Ovary (tissue), 3 donors: Measurements from ENCODE around the gene OR51D1.

Experiments used
- CTCF ChIP-seq, 3 donors: fragments of 450-650 bp in 2 of 3; fragments of 200-600 bp in 1 of 3; IDR thresholded peaks; one replicate each; pipeline versions ENCODE4 v1.5.1 to v1.8.0; 2016 to 2022; ENCODE audit warnings: antibody characterized with exemption in 3 of 3, mild to moderate bottlenecking in 1 of 3
- EP300 ChIP-seq: sonication (generic); formaldehyde crosslinking; IDR thresholded peaks from one replicate; pipeline ENCODE4 v1.6.1; 2017; ENCODE audit warnings: antibody characterized with exemption
- donor health status: DM: no; HTN: no; CAD: no.

GRCh38 chr11:4654635-4655369 is 17.5 kb downstream of the OR51D1 start:
- TF ChIP-seq CTCF (IDR thresholded peaks at IDR 0.05) = no peak
- TF ChIP-seq EP300 = no peak
